Hematopoietic multipotent progenitor cell treated with erythropoietin and hydrocortisone succinate and interleukin-3 and kit ligand, for 15 days (in vitro differentiated cells): ENCODE data around the gene STXBP5.

Source experiments
- DNase-seq: peaks from one replicate; pipeline ENCODE4 v3.0.0-alpha.2; 2015; ENCODE audit warnings: low spot score

Gene STXBP5

GRCh38 chr6:147178355-147178754 lies 25.9 kb upstream of the STXBP5 start:
- no peak for DNase-seq

GRCh38 chr6:147179809-147180208 lies 24.4 kb upstream of the STXBP5 start:
- no peak for DNase-seq

- DNase-seq: no peak
Observed at GRCh38 chr6:147180926-147181325, 23.3 kb upstream of the STXBP5 start.

- DNase-seq: no peak
Observed at GRCh38 chr6:147184379-147184778, 19.8 kb upstream of the STXBP5 start.

- DNase-seq: no peak
Observed at GRCh38 chr6:147185216-147185615, 19.0 kb upstream of the STXBP5 start.

- no peak for DNase-seq
Observed at GRCh38 chr6:147190556-147190955, 13.7 kb upstream of the STXBP5 start.

- no peak for DNase-seq
Observed at GRCh38 chr6:147192278-147192911, 11.8 kb upstream of the STXBP5 start.

GRCh38 chr6:147194652-147195411 lies 9.4 kb upstream of the STXBP5 start:
- no peak for DNase-seq

- DNase-seq: no peak
Observed at GRCh38 chr6:147195510-147195909, 8.7 kb upstream of the STXBP5 start.

GRCh38 chr6:147195987-147196386 lies 8.2 kb upstream of the STXBP5 start:
- DNase-seq: no peak

GRCh38 chr6:147200711-147201110 lies 3.5 kb upstream of the STXBP5 start:
- DNase-seq: no peak

GRCh38 chr6:147201885-147202515 lies 2.2 kb upstream of the STXBP5 start:
- DNase-seq: no peak

GRCh38 chr6:147202516-147203310 lies 1.5 kb upstream of the STXBP5 start:
- DNase-seq: peak; percentile 94

GRCh38 chr6:147203311-147204059 lies 732 bp upstream of the STXBP5 start:
- peak; percentile 83 for DNase-seq

- DNase-seq: peak; percentile 45
Observed at GRCh38 chr6:147204843-147205311, 660 bp downstream of the STXBP5 start.

GRCh38 chr6:147205690-147206600 lies 1.7 kb downstream of the STXBP5 start:
- no peak for DNase-seq

GRCh38 chr6:147207351-147207750 lies 3.1 kb downstream of the STXBP5 start:
- no peak for DNase-seq

- no peak for DNase-seq
Observed at GRCh38 chr6:147207837-147208754, 3.9 kb downstream of the STXBP5 start.

- DNase-seq: no peak
Observed at GRCh38 chr6:147209762-147210449, 5.7 kb downstream of the STXBP5 start.
